Measurements from ENCODE around the gene PDHA1. TPM values are rescaled to one million over a fixed set of nuclear protein-coding genes. Genes with fewer than 3 reads are reported as not detected.

PDHA1 gene
- total RNA-seq, 1 donor from 2014 or later, result 149 TPM

DNA sequence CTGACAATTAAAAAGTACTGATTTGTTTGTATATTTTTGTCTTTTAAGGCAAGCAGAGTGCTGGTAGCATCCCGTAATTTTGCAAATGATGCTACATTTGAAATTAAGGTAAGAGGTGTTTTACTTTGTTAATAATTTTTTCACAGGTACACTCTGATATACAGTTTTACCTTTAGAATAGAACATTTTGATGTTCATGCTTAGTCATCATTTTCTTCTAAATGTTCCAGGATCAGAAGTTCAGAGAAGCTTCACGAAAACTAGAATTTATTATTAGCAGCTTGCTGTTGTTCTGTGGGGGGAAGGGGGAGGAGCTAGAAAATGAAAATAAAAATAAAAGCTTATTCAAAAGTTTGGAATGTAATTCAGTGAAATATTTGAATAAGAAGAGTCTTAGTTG, 5.5 kb downstream of the PDHA1 start:
- no peaks in the 10 kb centered on the region for H3K4me1 Mint-ChIP-seq
- no peak overlapping the region for H3K27ac Mint-ChIP-seq
- peaks cover 11% of the 10 kb centered on the region for H3K36me3 Mint-ChIP-seq
- TF ChIP-seq, protein P1, sequence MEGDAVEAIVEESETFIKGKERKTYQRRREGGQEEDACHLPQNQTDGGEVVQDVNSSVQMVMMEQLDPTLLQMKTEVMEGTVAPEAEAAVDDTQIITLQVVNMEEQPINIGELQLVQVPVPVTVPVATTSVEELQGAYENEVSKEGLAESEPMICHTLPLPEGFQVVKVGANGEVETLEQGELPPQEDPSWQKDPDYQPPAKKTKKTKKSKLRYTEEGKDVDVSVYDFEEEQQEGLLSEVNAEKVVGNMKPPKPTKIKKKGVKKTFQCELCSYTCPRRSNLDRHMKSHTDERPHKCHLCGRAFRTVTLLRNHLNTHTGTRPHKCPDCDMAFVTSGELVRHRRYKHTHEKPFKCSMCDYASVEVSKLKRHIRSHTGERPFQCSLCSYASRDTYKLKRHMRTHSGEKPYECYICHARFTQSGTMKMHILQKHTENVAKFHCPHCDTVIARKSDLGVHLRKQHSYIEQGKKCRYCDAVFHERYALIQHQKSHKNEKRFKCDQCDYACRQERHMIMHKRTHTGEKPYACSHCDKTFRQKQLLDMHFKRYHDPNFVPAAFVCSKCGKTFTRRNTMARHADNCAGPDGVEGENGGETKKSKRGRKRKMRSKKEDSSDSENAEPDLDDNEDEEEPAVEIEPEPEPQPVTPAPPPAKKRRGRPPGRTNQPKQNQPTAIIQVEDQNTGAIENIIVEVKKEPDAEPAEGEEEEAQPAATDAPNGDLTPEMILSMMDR (IDR thresholded peaks at IDR 0.05; ENCODE audit: unreplicated experiment), result no peak
- DNase-seq (ENCODE audit: low spot score in 2 of 2, unreplicated experiment in 2 of 2), result no peak
- H3K9me3 Mint-ChIP-seq, result peaks cover 20% of the 10 kb centered on the region
- no peaks in the 10 kb centered on the region for H3K27me3 Mint-ChIP-seq (ENCODE audit: low read depth)
- H3K4me3 Mint-ChIP-seq, result no peak overlapping the region

DNA sequence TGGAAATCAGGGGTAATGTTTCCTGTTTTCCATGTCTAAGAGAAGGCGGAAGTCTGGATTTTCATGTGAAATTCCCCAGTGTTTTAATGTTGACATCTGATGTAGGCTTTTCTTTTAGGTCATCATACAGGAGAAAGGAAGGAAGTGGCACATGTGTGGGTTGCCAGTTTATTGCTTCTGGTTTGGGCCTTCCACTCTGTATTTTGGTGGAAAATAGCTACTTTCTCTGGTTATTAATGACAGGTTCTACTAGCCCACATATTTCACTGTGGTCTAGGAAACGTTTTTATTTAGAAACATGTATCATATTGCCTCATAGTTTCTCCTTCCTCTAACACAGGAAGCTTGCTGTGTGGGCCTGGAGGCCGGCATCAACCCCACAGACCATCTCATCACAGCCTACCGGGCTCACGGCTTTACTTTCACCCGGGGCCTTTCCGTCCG, 7.2 kb downstream of the PDHA1 start:
- Mint-ChIP-seq H3K9me3 (peaks cover 20% of the 10 kb centered on the region), H3K27ac (no peak overlapping the region), H3K4me3 (no peak overlapping the region), H3K4me1 (no peaks in the 10 kb centered on the region), H3K27me3 (ENCODE audit: low read depth) (no peaks in the 10 kb centered on the region), H3K36me3 (peaks cover 11% of the 10 kb centered on the region)
- TF ChIP-seq, protein P1 (IDR thresholded peaks at IDR 0.05; ENCODE audit: unreplicated experiment), result no peak
- no peak for DNase-seq (ENCODE audit: low spot score in 2 of 2, unreplicated experiment in 2 of 2)

DNA sequence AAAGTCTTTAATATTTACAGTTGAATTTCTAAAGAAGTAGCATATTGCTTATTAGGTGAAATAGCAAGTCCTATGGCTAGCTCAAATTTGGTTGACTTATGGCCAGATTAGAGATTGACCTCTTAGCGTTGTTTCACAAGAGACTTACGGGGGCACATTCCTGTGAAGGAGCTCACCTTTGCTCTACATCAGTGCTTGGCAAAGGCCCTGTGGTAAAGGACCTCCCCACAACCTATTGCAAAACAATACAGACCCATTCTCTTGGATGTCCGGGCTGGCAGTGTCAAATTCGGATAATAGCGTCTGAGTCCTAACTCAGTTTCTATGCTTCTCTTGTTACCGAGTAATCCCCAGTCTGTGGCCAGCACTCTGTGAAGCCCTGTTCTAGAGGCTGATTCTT, 10.9 kb downstream of the PDHA1 start:
- peaks cover 9% of the 10 kb centered on the region for H3K9me3 Mint-ChIP-seq
- TF ChIP-seq, protein P1 (IDR thresholded peaks at IDR 0.05; ENCODE audit: unreplicated experiment), result no peak
- H3K4me1 Mint-ChIP-seq, result no peaks in the 10 kb centered on the region
- H3K4me3 Mint-ChIP-seq, result no peak overlapping the region
- H3K27ac Mint-ChIP-seq, result no peak overlapping the region
- no peaks in the 10 kb centered on the region for H3K27me3 Mint-ChIP-seq (ENCODE audit: low read depth)
- peaks cover 14% of the 10 kb centered on the region for H3K36me3 Mint-ChIP-seq
- DNase-seq (ENCODE audit: low spot score in 2 of 2, unreplicated experiment in 2 of 2), result no peak

DNA sequence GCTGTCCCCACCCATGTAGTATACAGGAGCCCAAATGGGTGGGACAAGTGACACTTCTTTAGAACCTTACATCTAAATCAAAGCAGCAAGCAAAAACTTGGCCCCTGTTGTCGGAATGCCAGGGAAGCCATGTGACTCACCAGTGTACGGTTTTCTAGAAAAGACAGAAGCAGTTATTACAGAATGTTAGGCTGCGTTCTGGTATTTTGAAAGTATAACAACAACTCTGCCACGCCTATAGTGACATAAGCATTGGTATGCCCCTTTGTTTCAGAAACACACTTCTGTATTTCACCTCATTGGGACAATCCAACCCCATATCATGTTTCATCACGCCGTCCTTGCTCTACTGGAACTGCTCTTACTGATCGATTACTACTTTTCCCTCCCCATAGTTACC, 14.8 kb downstream of the PDHA1 start:
- no peak for DNase-seq (ENCODE audit: low spot score in 2 of 2, unreplicated experiment in 2 of 2)
- TF ChIP-seq, protein P1 (IDR thresholded peaks at IDR 0.05; ENCODE audit: unreplicated experiment), result no peak
- Mint-ChIP-seq H3K27me3 (ENCODE audit: low read depth) (no peaks in the 10 kb centered on the region), H3K9me3 (no peaks in the 10 kb centered on the region), H3K4me1 (no peaks in the 10 kb centered on the region), H3K27ac (no peak overlapping the region), H3K4me3 (no peak overlapping the region), H3K36me3 (peaks cover 4% of the 10 kb centered on the region)

DNA sequence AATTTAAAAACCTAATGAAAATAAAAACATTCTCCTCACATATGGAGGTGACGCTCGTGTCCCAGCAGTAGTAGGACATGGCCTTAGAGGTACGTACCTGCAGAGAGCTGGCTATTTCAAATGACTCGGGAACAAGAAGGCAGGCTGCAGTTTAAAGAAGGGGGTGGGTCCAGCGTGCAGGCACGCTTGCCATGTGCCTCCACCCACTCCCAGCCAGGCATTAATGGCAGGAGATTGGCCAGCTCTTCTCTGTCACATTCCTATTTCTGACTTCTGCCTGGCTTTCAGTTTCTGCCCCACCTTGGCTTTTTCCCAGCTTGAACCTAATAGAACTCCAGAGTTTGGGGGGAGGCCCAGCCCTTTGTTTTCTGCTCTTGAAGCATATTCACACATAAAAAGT, 17.2 kb downstream of the PDHA1 start:
- Mint-ChIP-seq H3K4me3 (no peak overlapping the region), H3K27ac (no peak overlapping the region), H3K27me3 (ENCODE audit: low read depth) (no peaks in the 10 kb centered on the region), H3K9me3 (no peaks in the 10 kb centered on the region), H3K36me3 (peaks cover 9% of the 10 kb centered on the region), H3K4me1 (no peaks in the 10 kb centered on the region)
- DNase-seq (ENCODE audit: low spot score in 2 of 2, unreplicated experiment in 2 of 2), result no peak
- TF ChIP-seq, protein P1 (IDR thresholded peaks at IDR 0.05; ENCODE audit: unreplicated experiment), result no peak

DNA sequence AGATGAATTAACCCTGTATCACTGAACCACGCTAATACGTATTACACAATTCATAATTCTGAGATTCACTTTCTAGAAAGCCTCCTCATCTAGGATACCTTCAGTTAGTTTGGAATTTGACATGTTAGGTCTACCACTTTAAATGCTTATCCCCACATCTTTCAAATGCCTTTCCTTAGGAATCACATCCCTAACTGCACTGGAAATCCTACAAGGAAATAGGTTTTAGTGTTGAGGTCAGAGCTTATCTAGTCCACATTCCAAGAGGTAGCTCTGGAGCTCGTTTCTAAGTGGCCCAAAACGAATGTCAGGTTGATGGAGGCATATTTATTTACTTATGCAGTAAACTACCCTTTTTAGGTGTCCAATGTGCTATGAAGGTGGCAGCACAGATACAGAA, 18.0 kb downstream of the PDHA1 start:
- TF ChIP-seq, protein P1 (IDR thresholded peaks at IDR 0.05; ENCODE audit: unreplicated experiment), result no peak
- no peak for DNase-seq (ENCODE audit: low spot score in 2 of 2, unreplicated experiment in 2 of 2)
- H3K27me3 Mint-ChIP-seq (ENCODE audit: low read depth), result no peaks in the 10 kb centered on the region
- no peaks in the 10 kb centered on the region for H3K4me1 Mint-ChIP-seq
- no peak overlapping the region for H3K27ac Mint-ChIP-seq
- H3K36me3 Mint-ChIP-seq, result peaks cover 15% of the 10 kb centered on the region
- H3K4me3 Mint-ChIP-seq, result no peak overlapping the region
- H3K9me3 Mint-ChIP-seq, result peaks cover 4% of the 10 kb centered on the region

All from mesothelial cell of epicardium (in vitro differentiated cells).